HCT116 (cell line): ENCODE results near the gene EEA1. TPM values are rescaled to one million over a fixed set of nuclear protein-coding genes. Genes with fewer than 3 reads are reported as not detected.

Experiments used
- ATAC-seq: fragments of 200-7000 bp; cut with Tn5 transposase; 2 replicates; pipeline ENCODE4 v1.9.1; 2020; ENCODE audit warnings: mild to moderate bottlenecking, moderate library complexity
- BruUV-seq: library from RNA; stranded (reverse); fragments of 400-500 nt; replicated peaks from 2 replicates; lab custom pipeline; 2021; lab: Mats Ljungman, UMichigan
- CTCF ChIA-PET: fragments of 300-600 bp; sonication (Branson Sonifier 250); formaldehyde crosslinking; loops from one replicate; lab custom pipeline; 2021; ENCODE audit warnings: antibody characterized with exemption; lab: Charles Lee
- POLR2A ChIA-PET: fragments of 300-600, 350-600 bp; sonication (Branson Sonifier 250); formaldehyde crosslinking; loops from one replicate; lab custom pipeline; 2021; ENCODE audit warnings: antibody characterized with exemption; lab: Charles Lee
- RAD21 ChIA-PET, 2 experiments: fragments of 300-600 bp; sonication (Branson Sonifier 250); formaldehyde crosslinking; loops; one replicate each; lab custom pipeline; 2023; ENCODE audit warnings: low total read pairs in 2 of 2; ENCODE audit not compliant: uncharacterized antibody in 2 of 2, unreplicated experiment in 2 of 2, low non-redundant PET in 1 of 2; lab: Charles Lee
- DNase-seq: peaks from one replicate; pipeline ENCODE4 v3.0.0-alpha.2; 2010; ENCODE audit warnings: low read depth, low spot score
- H2AFZ ChIP-seq: fragments of 200-600 bp; shearing (Covaris generic), sonication (generic); 2 replicates; pipeline ENCODE4 v1.6.1; 2017; ENCODE audit warnings: low read depth, mixed run types, mixed read lengths, antibody characterized with exemption, low read length; ENCODE audit not compliant: poor library complexity, severe bottlenecking
- H3K27ac ChIP-seq: 2 replicates; pipeline ENCODE4 v1.5.1; 2012; ENCODE audit warnings: low read depth, low read length
- H3K27me3 ChIP-seq: fragments of 200-600 bp; sonication (generic); 2 replicates; pipeline ENCODE4 v1.6.1; 2016; ENCODE audit warnings: mixed run types, low read length, mixed read lengths; ENCODE audit not compliant: insufficient read depth
- H3K36me3 ChIP-seq, 2 experiments: fragments of 200-500 bp in 1 of 2; fragments of 200-600 bp in 1 of 2; sonication (Bioruptor generic) in 1 of 2; sonication (generic) in 1 of 2; 2 replicates each; pipeline versions ENCODE4 v1.5.1 to v1.6.1; 2014 to 2016; ENCODE audit warnings: low read length in 2 of 2, inconsistent platforms in 1 of 2, mixed read lengths in 1 of 2, mixed run types in 1 of 2; ENCODE audit not compliant: insufficient read depth in 2 of 2, control insufficient read depth in 1 of 2
- H3K4me1 ChIP-seq, 2 experiments: fragments of 200-600 bp in 1 of 2; sonication (generic) in 1 of 2; 2 replicates each; pipeline versions ENCODE4 v1.5.1 to v1.6.1; 2012 to 2017; ENCODE audit warnings: low read length in 2 of 2, inconsistent platforms in 1 of 2, mild to moderate bottlenecking in 1 of 2, mixed read lengths in 1 of 2, mixed run types in 1 of 2, moderate library complexity in 1 of 2; ENCODE audit not compliant: insufficient read depth in 2 of 2, control insufficient read depth in 1 of 2
- H3K4me2 ChIP-seq: fragments of 200-600 bp; sonication (generic); 2 replicates; pipeline ENCODE4 v1.6.1; 2017; ENCODE audit warnings: mixed run types, low read length, mixed read lengths
- H3K4me3 ChIP-seq, 2 experiments: fragments of 200-600 bp in 1 of 2; sonication (generic) in 1 of 2; replicated peaks in 1 of 2; 2 replicates each; pipeline ENCODE4 v1.5.1; 2011 to 2016; ENCODE audit warnings: low read length in 2 of 2, control low read depth in 1 of 2, low read depth in 1 of 2, mild to moderate bottlenecking in 1 of 2, mixed read lengths in 1 of 2, mixed run types in 1 of 2
- H3K79me2 ChIP-seq: fragments of 200-600 bp; sonication (generic); 2 replicates; pipeline ENCODE4 v1.6.1; 2017; ENCODE audit warnings: mild to moderate bottlenecking, mixed run types, low read length, moderate library complexity, mixed read lengths; ENCODE audit not compliant: insufficient read depth
- H3K9ac ChIP-seq: fragments of 200-600 bp; sonication (generic); 2 replicates; pipeline ENCODE4 v1.6.1; 2016; ENCODE audit warnings: low read length, mixed read lengths
- H3K9me2 ChIP-seq: fragments of 200-600 bp; sonication (generic), shearing (Covaris generic); 2 replicates; pipeline ENCODE4 v1.6.1; 2017; ENCODE audit warnings: mixed run types, mild to moderate bottlenecking, moderate library complexity; ENCODE audit not compliant: insufficient read depth
- H3K9me3 ChIP-seq, 2 experiments: fragments of 200-500 bp in 1 of 2; fragments of 200-600 bp in 1 of 2; sonication (Bioruptor generic) in 1 of 2; sonication (generic) in 1 of 2; 2 replicates each; pipeline ENCODE4 v1.6.1; 2014 to 2017; ENCODE audit warnings: low read length in 2 of 2, mixed read lengths in 2 of 2, inconsistent platforms in 1 of 2, low read depth in 1 of 2, mild to moderate bottlenecking in 1 of 2, mixed run types in 1 of 2, moderate library complexity in 1 of 2; ENCODE audit not compliant: control insufficient read depth in 1 of 2, insufficient read depth in 1 of 2
- H4K20me1 ChIP-seq: fragments of 200-600 bp; sonication (generic), shearing (Covaris generic); 2 replicates; pipeline ENCODE4 v1.6.1; 2017; ENCODE audit warnings: mixed run types, mild to moderate bottlenecking, moderate library complexity; ENCODE audit not compliant: insufficient read depth
- CEBPB ChIP-seq: IDR thresholded peaks from 2 replicates; pipeline ENCODE4 v1.6.1; 2012; ENCODE audit warnings: low read depth
- FOSL1 ChIP-seq: IDR thresholded peaks from 2 replicates; pipeline ENCODE4 v1.6.1; 2012; ENCODE audit warnings: low read depth
- MAX ChIP-seq: IDR thresholded peaks from 2 replicates; pipeline ENCODE4 v1.6.1; 2012
- POLR2AphosphoS5 ChIP-seq: IDR thresholded peaks from 2 replicates; pipeline ENCODE4 v1.6.1; 2011; ENCODE audit warnings: mild to moderate bottlenecking, low read depth, low read length, moderate library complexity
- SIN3A ChIP-seq: IDR thresholded peaks from 2 replicates; pipeline ENCODE4 v1.6.1; 2012; ENCODE audit warnings: low read depth
- SP1 ChIP-seq: IDR thresholded peaks from 2 replicates; pipeline ENCODE4 v1.6.1; 2012; ENCODE audit warnings: low read depth
- intact Hi-C: fragments of 100-400 bp; cut with micrococcal nuclease; formaldehyde crosslinking; loops from 2 replicates; pipeline ENCODE4 v1.10.0; 2022
- total RNA-seq: library from RNA; stranded (reverse); gene quantifications from one replicate; pipeline ENCODE4 v1.2.1, GENCODE V29; 2021; ENCODE audit not compliant: unreplicated experiment

EEA1 gene
- total RNA-seq, 1 experiment from 2014 or later = 13.8 TPM

DNA sequence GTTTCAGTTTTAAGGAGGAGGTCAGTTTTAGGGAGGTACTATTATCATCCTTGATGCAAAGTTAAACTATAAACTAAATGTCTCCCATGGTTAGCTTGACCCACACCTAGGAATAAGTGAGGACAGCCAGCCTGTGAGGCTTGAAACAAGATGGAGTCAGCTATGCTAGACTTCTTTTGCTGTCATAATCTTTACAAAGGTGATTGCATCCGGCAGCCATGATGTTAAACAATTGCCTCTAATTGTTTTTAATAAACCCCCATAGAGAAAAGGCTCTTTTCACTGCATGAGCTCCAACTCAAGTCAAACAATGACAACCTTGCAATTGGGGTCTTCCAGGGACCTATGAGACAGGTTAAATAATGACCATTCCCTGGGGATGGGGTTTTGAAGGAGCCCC is 45.7 kb upstream of the EEA1 start:
- intact Hi-C loops = no loop called here
- Histone ChIP-seq H3K36me3 (no peaks in the 10 kb centered on the region), H4K20me1 (no peaks in the 10 kb centered on the region), H3K4me1 (peaks cover 11 to 25% of the 10 kb centered on the region in 2 experiments; a peak in 3 of 4 replicates), H3K9me3 (no peaks in the 10 kb centered on the region), H3K27me3 (no peaks in the 10 kb centered on the region), H3K79me2 (no peaks in the 10 kb centered on the region), H3K27ac (no peak overlapping the region), H3K4me2 (no peak overlapping the region), H3K9ac (no peak overlapping the region), H3K4me3 (no peak overlapping the region), H3K9me2 (no peaks in the 10 kb centered on the region), H2AFZ (no peak overlapping the region)
- no peak for DNase-seq
- ChIA-PET POLR2A (no interaction called here), RAD21 (no interaction called here), CTCF (interaction anchor here (1.2 kb wide), 1 partner anchor 422 kb away, joined by 3 read pairs; no protein-coding TSS in a partner anchor)
- no peak for ATAC-seq
- no TSS peak for BruUV-seq
- no peak for TF ChIP-seq POLR2AphosphoS5
- no peak for TF ChIP-seq SP1
- TF ChIP-seq SIN3A = no peak
- TF ChIP-seq CEBPB = no peak
- TF ChIP-seq MAX = no peak

GRCh38 chr12:92973614-92974013 is 44.5 kb upstream of the EEA1 start:
- TF ChIP-seq CEBPB (peak; percentile 67), FOSL1 (no peak)
- TF ChIP-seq, all 23 proteins: peak for 1
- no peaks in the 10 kb centered on the region for H4K20me1 ChIP-seq
- H3K4me1 ChIP-seq = peaks cover 11 to 37% of the 10 kb centered on the region in 2 experiments; a peak in 3 of 4 replicates
- no peaks in the 10 kb centered on the region for H3K27me3 ChIP-seq
- no peak overlapping the region for H3K4me3 ChIP-seq
- no peak overlapping the region for H3K27ac ChIP-seq
- POLR2A ChIA-PET = no interaction called here
- RAD21 ChIA-PET = interaction anchor here in 1 of 2 experiments (0.7 kb wide), 1 partner anchor 9 kb away, joined by 5 read pairs; no protein-coding TSS in a partner anchor
- intact Hi-C loops = no loop called here
- no peaks in the 10 kb centered on the region for H3K36me3 ChIP-seq
- no peak overlapping the region for H3K4me2 ChIP-seq
- no peaks in the 10 kb centered on the region for H3K9me2 ChIP-seq
- DNase-seq = no peak
- CTCF ChIA-PET = interaction anchor here (1.0 to 1.2 kb wide), 2 partner anchors 14 to 446 kb away, joined by 3 to 4 read pairs; no protein-coding TSS in a partner anchor
- no peaks in the 10 kb centered on the region for H3K79me2 ChIP-seq
- H3K9ac ChIP-seq = no peak overlapping the region
- no peaks in the 10 kb centered on the region for H3K9me3 ChIP-seq
- ATAC-seq = peak; percentile 9; the same call in 1 of the 2 replicates
- no TSS peak for BruUV-seq
- no peak overlapping the region for H2AFZ ChIP-seq
